Liver (tissue), 3 donors: Measurements from ENCODE around the gene GRIP2.

Experiments
- FOXA1 ChIP-seq: IDR thresholded peaks from 2 replicates; pipeline ENCODE4 v1.6.1; 2016; ENCODE audit warnings: antibody characterized with exemption
- GABPA ChIP-seq, 2 donors: IDR thresholded peaks in 1 of 2; conservative IDR thresholded peaks in 1 of 2; 2 replicates each; pipeline ENCODE4 v1.6.1; 2016; ENCODE audit warnings: antibody characterized with exemption in 2 of 2, mild to moderate bottlenecking in 1 of 2, moderate library complexity in 1 of 2
- JUND ChIP-seq, 2 donors: IDR thresholded peaks; 2 replicates each; pipeline ENCODE4 v1.6.1; 2016; ENCODE audit warnings: antibody characterized with exemption in 2 of 2
- RXRA ChIP-seq, 2 donors: IDR thresholded peaks; 2 replicates each; pipeline ENCODE4 v1.6.1; 2017 to 2018; ENCODE audit warnings: antibody characterized with exemption in 2 of 2, mild to moderate bottlenecking in 1 of 2
- TF ChIP-seq, protein P1 (sequence below): fragments of 150-350 bp; IDR thresholded peaks from 2 replicates; pipeline ENCODE4 v1.5.1; 2017; ENCODE audit warnings: improper control_type of control experiment, low read depth, low read length; ENCODE audit not compliant: missing input control
- TF ChIP-seq, protein P2 (sequence below): IDR thresholded peaks from 2 replicates; pipeline ENCODE4 v1.6.1; 2016; ENCODE audit warnings: antibody characterized with exemption
- donor health status: healthy.
- donor health status: healthy.

DNA sequence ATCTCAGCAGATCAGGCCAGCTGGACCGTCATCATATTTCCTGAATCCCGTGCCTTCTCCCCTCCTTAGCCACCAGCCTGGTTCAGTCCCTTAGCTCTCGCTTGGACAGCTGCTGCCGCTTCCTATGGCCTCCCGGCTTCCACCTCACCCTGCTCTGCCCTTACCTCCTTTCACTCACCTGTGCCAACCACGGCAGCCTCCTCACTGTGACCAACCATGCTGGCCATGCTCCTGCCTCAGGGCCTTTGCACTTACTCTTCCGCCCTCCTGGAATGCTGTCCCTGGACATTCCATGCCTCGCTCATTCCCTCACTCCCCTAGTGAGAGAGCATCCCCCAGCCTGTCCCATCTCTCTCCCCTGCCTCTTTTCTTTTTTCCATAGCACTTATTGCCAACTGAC, 19.2 kb downstream of the GRIP2 start:
- TF ChIP-seq, protein P1, sequence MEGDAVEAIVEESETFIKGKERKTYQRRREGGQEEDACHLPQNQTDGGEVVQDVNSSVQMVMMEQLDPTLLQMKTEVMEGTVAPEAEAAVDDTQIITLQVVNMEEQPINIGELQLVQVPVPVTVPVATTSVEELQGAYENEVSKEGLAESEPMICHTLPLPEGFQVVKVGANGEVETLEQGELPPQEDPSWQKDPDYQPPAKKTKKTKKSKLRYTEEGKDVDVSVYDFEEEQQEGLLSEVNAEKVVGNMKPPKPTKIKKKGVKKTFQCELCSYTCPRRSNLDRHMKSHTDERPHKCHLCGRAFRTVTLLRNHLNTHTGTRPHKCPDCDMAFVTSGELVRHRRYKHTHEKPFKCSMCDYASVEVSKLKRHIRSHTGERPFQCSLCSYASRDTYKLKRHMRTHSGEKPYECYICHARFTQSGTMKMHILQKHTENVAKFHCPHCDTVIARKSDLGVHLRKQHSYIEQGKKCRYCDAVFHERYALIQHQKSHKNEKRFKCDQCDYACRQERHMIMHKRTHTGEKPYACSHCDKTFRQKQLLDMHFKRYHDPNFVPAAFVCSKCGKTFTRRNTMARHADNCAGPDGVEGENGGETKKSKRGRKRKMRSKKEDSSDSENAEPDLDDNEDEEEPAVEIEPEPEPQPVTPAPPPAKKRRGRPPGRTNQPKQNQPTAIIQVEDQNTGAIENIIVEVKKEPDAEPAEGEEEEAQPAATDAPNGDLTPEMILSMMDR: no peak
- no peak for TF ChIP-seq RXRA (IDR thresholded peaks at IDR 0.05)
- no peak for TF ChIP-seq JUND (IDR thresholded peaks at IDR 0.05)
- no peak for TF ChIP-seq GABPA (IDR thresholded peaks at IDR 0.05 in 1 of 2, conservative IDR thresholded peaks at IDR 0.05 in 1 of 2)
- no peak for TF ChIP-seq FOXA1
- TF ChIP-seq, protein P2, sequence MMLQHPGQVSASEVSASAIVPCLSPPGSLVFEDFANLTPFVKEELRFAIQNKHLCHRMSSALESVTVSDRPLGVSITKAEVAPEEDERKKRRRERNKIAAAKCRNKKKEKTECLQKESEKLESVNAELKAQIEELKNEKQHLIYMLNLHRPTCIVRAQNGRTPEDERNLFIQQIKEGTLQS: no peak
